IMR-90 (cell line): ENCODE results near the gene MYO9B. TPM values are rescaled to one million over a fixed set of nuclear protein-coding genes. Genes with fewer than 3 reads are reported as not detected.

Experiments
- ATAC-seq: fragments of 200-7000 bp; cut with Tn5 transposase; 2 replicates; pipeline ENCODE4 v1.9.1; 2020; ENCODE audit warnings: low read depth, mild to moderate bottlenecking, moderate library complexity
- BruUV-seq: library from RNA; stranded (reverse); fragments of 400-500 nt; replicated peaks from 2 replicates; lab custom pipeline; 2021; lab: Mats Ljungman, UMichigan
- CTCF ChIA-PET: fragments of 300-600 bp; formaldehyde crosslinking; extraction: SDS; loops from one replicate; lab custom pipeline; 2021; ENCODE audit warnings: antibody characterized with exemption; lab: Yijun Ruan, JAX
- POLR2A ChIA-PET: fragments of 300-600 bp; sonication (Branson Sonifier 250); formaldehyde crosslinking; loops from one replicate; lab custom pipeline; 2022; ENCODE audit warnings: antibody characterized with exemption; ENCODE audit not compliant: unreplicated experiment; lab: Charles Lee
- DNase-seq: peaks from one replicate; pipeline ENCODE4 v3.0.0; 2013
- H2AFZ ChIP-seq: replicated peaks from 2 replicates; pipeline ENCODE3; 2013; ENCODE audit warnings: low read length, mild to moderate bottlenecking; ENCODE audit not compliant: poor library complexity
- H2AK5ac ChIP-seq: 2 replicates; pipeline ENCODE4 v1.6.1; 2013; ENCODE audit warnings: low read depth, low read length, inconsistent platforms
- H2AK9ac ChIP-seq: replicated peaks from 2 replicates; pipeline ENCODE3; 2013; ENCODE audit warnings: mild to moderate bottlenecking, low read depth, low read length, moderate library complexity; ENCODE audit not compliant: poor library complexity
- H2BK120ac ChIP-seq: 2 replicates; pipeline ENCODE4 v1.6.1; 2013; ENCODE audit warnings: low read depth, low read length, inconsistent platforms
- H2BK15ac ChIP-seq: 3 replicates; pipeline ENCODE4 v1.6.1; 2013; ENCODE audit warnings: low read depth, low read length, inconsistent platforms
- H2BK20ac ChIP-seq: 2 replicates; pipeline ENCODE4 v1.6.1; 2013; ENCODE audit warnings: low read depth, mild to moderate bottlenecking, inconsistent platforms, low read length, moderate library complexity
- H2BK5ac ChIP-seq: 2 replicates; pipeline ENCODE4 v1.6.1; 2013; ENCODE audit warnings: mild to moderate bottlenecking, low read depth, low read length, inconsistent platforms; ENCODE audit not compliant: poor library complexity, severe bottlenecking
- H3K14ac ChIP-seq: replicated peaks from 2 replicates; pipeline ENCODE4 v1.6.1; 2013; ENCODE audit warnings: low read depth, low read length, inconsistent platforms
- H3K18ac ChIP-seq: 2 replicates; pipeline ENCODE4 v1.6.1; 2013; ENCODE audit warnings: low read depth, low read length, control low read depth
- H3K23ac ChIP-seq: 2 replicates; pipeline ENCODE4 v1.6.1; 2013; ENCODE audit warnings: low read depth, low read length, inconsistent platforms
- H3K27ac ChIP-seq: 2 replicates; pipeline ENCODE4 v1.5.1; 2013; ENCODE audit warnings: mild to moderate bottlenecking, control low read depth, low read length; ENCODE audit not compliant: insufficient read depth
- H3K27me3 ChIP-seq: 2 replicates; pipeline ENCODE4 v1.6.1; 2013; ENCODE audit warnings: low read length; ENCODE audit not compliant: control insufficient read depth, insufficient read depth
- H3K36me3 ChIP-seq: 2 replicates; pipeline ENCODE4 v1.6.1; 2013; ENCODE audit warnings: low read length, mixed read lengths; ENCODE audit not compliant: control insufficient read depth, insufficient read depth
- H3K4ac ChIP-seq: 2 replicates; pipeline ENCODE4 v1.6.1; 2013; ENCODE audit warnings: low read depth, low read length, inconsistent platforms
- H3K4me1 ChIP-seq: 2 replicates; pipeline ENCODE4 v1.6.1; 2013; ENCODE audit warnings: low read length, mixed read lengths; ENCODE audit not compliant: control insufficient read depth, insufficient read depth
- H3K4me2 ChIP-seq: 2 replicates; pipeline ENCODE4 v1.6.1; 2013; ENCODE audit warnings: low read depth, mild to moderate bottlenecking, control low read depth, low read length, moderate library complexity
- H3K4me3 ChIP-seq: 2 replicates; pipeline ENCODE4 v1.5.1; 2013; ENCODE audit warnings: low read depth, mild to moderate bottlenecking, control low read depth, low read length, moderate library complexity; ENCODE audit not compliant: insufficient read depth
- H3K56ac ChIP-seq: 2 replicates; pipeline ENCODE4 v1.6.1; 2013; ENCODE audit warnings: low read length, inconsistent platforms; ENCODE audit not compliant: insufficient read depth; ENCODE audit errors: extremely low read depth
- H3K79me1 ChIP-seq, 2 experiments: 2 replicates each; pipeline ENCODE4 v1.6.1; 2013; ENCODE audit warnings: low read length in 2 of 2, inconsistent platforms in 1 of 2, low read depth in 1 of 2
- H3K9ac ChIP-seq: 2 replicates; pipeline ENCODE4 v1.6.1; 2013; ENCODE audit warnings: low read depth, low read length, control low read depth
- H3K9me1 ChIP-seq: 2 replicates; pipeline ENCODE4 v1.6.1; 2013; ENCODE audit warnings: low read length, inconsistent platforms; ENCODE audit not compliant: insufficient read depth
- H3K9me3 ChIP-seq: 2 replicates; pipeline ENCODE4 v1.6.1; 2013; ENCODE audit warnings: low read length; ENCODE audit not compliant: control insufficient read depth, insufficient read depth
- H4K20me1 ChIP-seq: 2 replicates; pipeline ENCODE4 v1.6.1; 2013; ENCODE audit warnings: low read length, inconsistent platforms; ENCODE audit not compliant: insufficient read depth
- H4K5ac ChIP-seq: 2 replicates; pipeline ENCODE4 v1.6.1; 2013; ENCODE audit warnings: mild to moderate bottlenecking, low read depth, low read length, control low read depth
- H4K8ac ChIP-seq, 2 experiments: 2 replicates each; pipeline ENCODE4 v1.6.1; 2013; ENCODE audit warnings: low read depth in 2 of 2, low read length in 2 of 2, control low read depth in 1 of 2, inconsistent platforms in 1 of 2
- H4K91ac ChIP-seq: 2 replicates; pipeline ENCODE4 v1.6.1; 2013; ENCODE audit warnings: low read depth, low read length, inconsistent platforms; ENCODE audit not compliant: insufficient read depth
- RFX5 ChIP-seq: IDR thresholded peaks from 2 replicates; pipeline ENCODE4 v1.8.0; 2012; ENCODE audit warnings: low read depth, mild to moderate bottlenecking, low read length, moderate library complexity
- WGBS, 2 experiments: methylation state at CpG; one replicate each; pipeline versions ENCODE4 v1.1.5 to v1.1.7; 2013; ENCODE audit warnings: missing lambda C conversion rate in 2 of 2; ENCODE audit not compliant: insufficient read length in 1 of 2; ENCODE audit errors: extremely low coverage in 2 of 2; 5-methylcytosine and 5-hydroxymethylcytosine counted together
- dilution Hi-C: fragments of 300-500 bp; cut with HindIII; formaldehyde crosslinking; loops from one replicate; pipeline ENCODE4 v1.14.3; 2018; ENCODE audit warnings: low sequenced_read_pairs; ENCODE audit not compliant: unreplicated experiment
- in situ Hi-C: fragments of 300-500 bp; cut with MboI; formaldehyde crosslinking; loops from 3 replicates; pipeline ENCODE4 v1.14.3; 2019; ENCODE audit warnings: low sequenced_read_pairs, inconsistent platforms, mixed read lengths
- intact Hi-C: fragments of 100-400 bp; cut with micrococcal nuclease; formaldehyde crosslinking; loops from 2 replicates; pipeline ENCODE4 v1.10.0; 2022
- polyA plus RNA-seq, 3 experiments: library from polyadenylated mRNA; depleted of rRNA; stranded (reverse); fragments of >200 nt; gene quantifications; 2 replicates each; pipeline ENCODE4 v1.2.3, GENCODE V29; 2012; ENCODE audit warnings: low replicate concordance in 1 of 3
- total RNA-seq: library from RNA; depleted of rRNA; stranded (reverse); fragments of >200 nt; gene quantifications from 2 replicates; pipeline ENCODE4 v1.2.3, GENCODE V29; 2012

MYO9B gene
- total and polyA plus RNA-seq, 2 of the 4 experiments (the other 2 are of a cell fraction) = 61.8 to 77.8 TPM

GRCh38 chr19:17045907-17046502 is 29.6 kb upstream of the MYO9B start:
- no peak overlapping the region for H3K23ac ChIP-seq
- no peak overlapping the region for H4K91ac ChIP-seq
- no peak for DNase-seq
- H3K27me3 ChIP-seq = peaks cover 4% of the 10 kb centered on the region; the same call in 1 of the 2 replicates
- H2BK5ac ChIP-seq = no peak overlapping the region
- H3K27ac ChIP-seq = no peak overlapping the region
- no peak overlapping the region for H4K5ac ChIP-seq
- H4K20me1 ChIP-seq = no peaks in the 10 kb centered on the region
- CTCF ChIA-PET = no interaction called here
- POLR2A ChIA-PET = no interaction called here
- H2BK15ac ChIP-seq = no peak overlapping the region
- no peak overlapping the region for H2AK9ac ChIP-seq
- H2AK5ac ChIP-seq = no peak overlapping the region
- H3K79me1 ChIP-seq = 0 out of 4 replicates have a peak, but pooled peaks cover 0 to 3% of the 10 kb centered on the region in 2 experiments
- dilution Hi-C loops = no loop called here
- H3K4ac ChIP-seq = no peak overlapping the region
- no peak overlapping the region for H3K14ac ChIP-seq
- H3K9me3 ChIP-seq = no peaks in the 10 kb centered on the region
- ATAC-seq = no peak
- no peak overlapping the region for H3K56ac ChIP-seq
- intact Hi-C loops = no loop called here
- H2AFZ ChIP-seq = no peak overlapping the region
- no peak overlapping the region for H4K8ac ChIP-seq
- peaks cover 2% of the 10 kb centered on the region; the same call in 1 of the 2 replicates for H3K36me3 ChIP-seq
- peaks cover 5% of the 10 kb centered on the region; the same call in 1 of the 2 replicates for H3K9me1 ChIP-seq
- no peak overlapping the region for H3K18ac ChIP-seq
- no peak overlapping the region for H2BK120ac ChIP-seq
- H3K4me1 ChIP-seq = peaks cover 6% of the 10 kb centered on the region
- no peak overlapping the region for H3K9ac ChIP-seq
- no TSS peak for BruUV-seq
- H3K4me3 ChIP-seq = no peak overlapping the region
- no CpG with 5 or more reads among the region's 5 CpGs for WGBS, 2 experiments
- TF ChIP-seq RFX5 = no peak
- in situ Hi-C loops = no loop called here
- H3K4me2 ChIP-seq = no peak overlapping the region
- H2BK20ac ChIP-seq = no peak overlapping the region
